SK-N-SH treated with all-trans-retinoic acid at 6 μM for 48 hours (cell line): ENCODE data around the gene UVRAG.
"Not testable (repeated sequence)": the region's sequence is repeated elsewhere in the genome, so short reads cannot be mapped to it uniquely, and the experiment has no call there.

Experiments used
- ATAC-seq: fragments of 200-7000 bp; cut with Tn5 transposase; 3 replicates; pipeline ENCODE4 v1.9.1; 2020; ENCODE audit warnings: mild to moderate bottlenecking, moderate library complexity
- ARNTL ChIP-seq: fragments of 450-650 bp; formaldehyde crosslinking; IDR thresholded peaks from 2 replicates; pipeline ENCODE4 v1.5.0; 2020; ENCODE audit warnings: low read depth, mild to moderate bottlenecking, moderate library complexity, borderline replicate concordance
- BACH2 ChIP-seq: fragments of 250-450 bp; sonication (Bioruptor Pico); IDR thresholded peaks from 2 replicates; pipeline ENCODE4 v1.9.0; 2021; ENCODE audit warnings: mild to moderate bottlenecking, borderline replicate concordance
- CREB5 ChIP-seq: fragments of 250-450 bp; sonication (Bioruptor Pico); IDR thresholded peaks from 2 replicates; pipeline ENCODE4 v1.5.1; 2020; ENCODE audit warnings: low read depth, mild to moderate bottlenecking, moderate library complexity
- CSRNP3 ChIP-seq: fragments of 250-450 bp; sonication (Bioruptor Pico); IDR thresholded peaks from 2 replicates; pipeline ENCODE4 v1.5.1; 2021; ENCODE audit warnings: mild to moderate bottlenecking, moderate library complexity
- ESRRG ChIP-seq: fragments of 250-450 bp; sonication (Bioruptor Pico); IDR thresholded peaks from 2 replicates; pipeline ENCODE4 v1.6.1; 2021; ENCODE audit warnings: mild to moderate bottlenecking
- GLIS3 ChIP-seq: fragments of 250-450 bp; sonication (Bioruptor Pico); IDR thresholded peaks from 2 replicates; pipeline ENCODE4 v1.5.0; 2020; ENCODE audit warnings: mild to moderate bottlenecking, moderate library complexity
- ISL1 ChIP-seq: fragments of 250-450 bp; sonication (Bioruptor Pico); IDR thresholded peaks from 2 replicates; pipeline ENCODE4 v2.1.2; 2022; ENCODE audit warnings: mild to moderate bottlenecking, moderate library complexity
- OSR1 ChIP-seq: fragments of 250-450 bp; sonication (Bioruptor Pico); IDR thresholded peaks from 2 replicates; pipeline ENCODE4 v1.8.0; 2022; ENCODE audit warnings: moderate library complexity, mild to moderate bottlenecking, inconsistent platforms
- PATZ1 ChIP-seq: fragments of 250-450 bp; sonication (Bioruptor Pico); IDR thresholded peaks from 2 replicates; pipeline ENCODE4 v1.8.0; 2020; ENCODE audit warnings: mild to moderate bottlenecking, moderate library complexity, borderline replicate concordance
- POU6F1 ChIP-seq: fragments of 250-450 bp; sonication (Bioruptor Pico); IDR thresholded peaks from 2 replicates; pipeline ENCODE4 v1.8.0; 2021; ENCODE audit warnings: low read depth, mild to moderate bottlenecking, moderate library complexity, borderline replicate concordance
- PPARA ChIP-seq: fragments of 250-450 bp; sonication (Bioruptor Pico); IDR thresholded peaks from 2 replicates; pipeline ENCODE4 v1.5.0; 2020; ENCODE audit warnings: mild to moderate bottlenecking, borderline replicate concordance
- RARB ChIP-seq: fragments of 250-450 bp; sonication (Bioruptor Pico); IDR thresholded peaks from 2 replicates; pipeline ENCODE4 v1.8.0; 2021; ENCODE audit warnings: mild to moderate bottlenecking, moderate library complexity
- SNAI2 ChIP-seq: fragments of 250-450 bp; sonication (Bioruptor Pico); IDR thresholded peaks from 2 replicates; pipeline ENCODE4 v1.5.0; 2020; ENCODE audit warnings: mild to moderate bottlenecking, moderate library complexity
- TOX ChIP-seq: fragments of 250-450 bp; sonication (Bioruptor Pico); IDR thresholded peaks from 2 replicates; pipeline ENCODE4 v1.8.0; 2021; ENCODE audit warnings: mild to moderate bottlenecking, moderate library complexity, borderline replicate concordance
- TSHZ2 ChIP-seq: fragments of 250-450 bp; sonication (Bioruptor Pico); IDR thresholded peaks from 2 replicates; pipeline ENCODE4 v1.5.0; 2020; ENCODE audit warnings: mild to moderate bottlenecking, moderate library complexity
- ZC3H10 ChIP-seq: fragments of 250-450 bp; sonication (Bioruptor Pico); IDR thresholded peaks from 2 replicates; pipeline ENCODE4 v1.5.1; 2021; ENCODE audit warnings: mild to moderate bottlenecking, moderate library complexity
- ZFP3 ChIP-seq: fragments of 250-450 bp; sonication (Bioruptor Pico); IDR thresholded peaks from 2 replicates; pipeline ENCODE4 v1.5.0; 2020; ENCODE audit warnings: mild to moderate bottlenecking, moderate library complexity
- ZFP30 ChIP-seq: fragments of 450-650 bp; formaldehyde crosslinking; IDR thresholded peaks from 2 replicates; pipeline ENCODE4 v1.5.0; 2022; ENCODE audit warnings: mild to moderate bottlenecking, moderate library complexity
- ZNF565 ChIP-seq: fragments of 450-650 bp; formaldehyde crosslinking; conservative IDR thresholded peaks from 2 replicates; pipeline ENCODE4 v1.5.0; 2020; ENCODE audit warnings: low read depth, mild to moderate bottlenecking, moderate library complexity
- ZNF70 ChIP-seq: fragments of 450-650 bp; formaldehyde crosslinking; IDR thresholded peaks from 2 replicates; pipeline ENCODE4 v1.5.0; 2020; ENCODE audit warnings: mild to moderate bottlenecking, moderate library complexity

The UVRAG gene

GRCh38 chr11:75851203-75851602 is 36.2 kb downstream of the UVRAG start:
- no peak for TF ChIP-seq ZNF565 (CRISPR knock-in tag)
- TF ChIP-seq ARNTL (CRISPR knock-in tag): no peak
- no peak for TF ChIP-seq ZNF70 (CRISPR knock-in tag)
- no peak for TF ChIP-seq ISL1 (CRISPR knock-in tag)
- TF ChIP-seq TOX (CRISPR knock-in tag): no peak
- TF ChIP-seq SNAI2 (CRISPR knock-in tag): no peak
- no peak for TF ChIP-seq CSRNP3 (CRISPR knock-in tag)
- no peak for TF ChIP-seq OSR1 (CRISPR knock-in tag)
- TF ChIP-seq ZFP3 (CRISPR knock-in tag): no peak
- TF ChIP-seq RARB (CRISPR knock-in tag): no peak
- no peak for TF ChIP-seq PPARA (CRISPR knock-in tag)
- ATAC-seq: no peak

GRCh38 chr11:75852406-75853017 is 37.5 kb downstream of the UVRAG start:
- TF ChIP-seq GLIS3 (CRISPR knock-in tag) (no peak), SNAI2 (CRISPR knock-in tag) (no peak), BACH2 (CRISPR knock-in tag) (no peak)
- ATAC-seq: no peak

- ATAC-seq: not testable (repeated sequence)
Measured at GRCh38 chr11:75853563-75853962, 38.6 kb downstream of the UVRAG start.

GRCh38 chr11:75853971-75854370 is 39.0 kb downstream of the UVRAG start:
- ATAC-seq: no peak
- TF ChIP-seq ZFP30 (CRISPR knock-in tag) (no peak), ZC3H10 (CRISPR knock-in tag) (no peak), TOX (CRISPR knock-in tag) (no peak), PATZ1 (CRISPR knock-in tag) (no peak), ARNTL (CRISPR knock-in tag) (no peak), BACH2 (CRISPR knock-in tag) (no peak), ESRRG (CRISPR knock-in tag) (no peak), ZFP3 (CRISPR knock-in tag) (no peak)

- ATAC-seq: no peak
- no peak for TF ChIP-seq ESRRG (CRISPR knock-in tag)
- no peak for TF ChIP-seq OSR1 (CRISPR knock-in tag)
- no peak for TF ChIP-seq CREB5
- TF ChIP-seq ZFP3 (CRISPR knock-in tag): no peak
- no peak for TF ChIP-seq CSRNP3 (CRISPR knock-in tag)
- TF ChIP-seq POU6F1 (CRISPR knock-in tag): no peak
- no peak for TF ChIP-seq BACH2 (CRISPR knock-in tag)
- TF ChIP-seq ISL1 (CRISPR knock-in tag): no peak
- no peak for TF ChIP-seq ZC3H10 (CRISPR knock-in tag)
- no peak for TF ChIP-seq ARNTL (CRISPR knock-in tag)
- TF ChIP-seq GLIS3 (CRISPR knock-in tag): no peak
- TF ChIP-seq TSHZ2 (CRISPR knock-in tag): no peak
- TF ChIP-seq SNAI2 (CRISPR knock-in tag): no peak
- no peak for TF ChIP-seq ZNF70 (CRISPR knock-in tag)
- TF ChIP-seq ZNF565 (CRISPR knock-in tag): no peak
- no peak for TF ChIP-seq RARB (CRISPR knock-in tag)
Measured at GRCh38 chr11:75855206-75855605, 40.2 kb downstream of the UVRAG start.
